ENCODE measurements around the gene AOPEP.

The AOPEP gene

DNA sequence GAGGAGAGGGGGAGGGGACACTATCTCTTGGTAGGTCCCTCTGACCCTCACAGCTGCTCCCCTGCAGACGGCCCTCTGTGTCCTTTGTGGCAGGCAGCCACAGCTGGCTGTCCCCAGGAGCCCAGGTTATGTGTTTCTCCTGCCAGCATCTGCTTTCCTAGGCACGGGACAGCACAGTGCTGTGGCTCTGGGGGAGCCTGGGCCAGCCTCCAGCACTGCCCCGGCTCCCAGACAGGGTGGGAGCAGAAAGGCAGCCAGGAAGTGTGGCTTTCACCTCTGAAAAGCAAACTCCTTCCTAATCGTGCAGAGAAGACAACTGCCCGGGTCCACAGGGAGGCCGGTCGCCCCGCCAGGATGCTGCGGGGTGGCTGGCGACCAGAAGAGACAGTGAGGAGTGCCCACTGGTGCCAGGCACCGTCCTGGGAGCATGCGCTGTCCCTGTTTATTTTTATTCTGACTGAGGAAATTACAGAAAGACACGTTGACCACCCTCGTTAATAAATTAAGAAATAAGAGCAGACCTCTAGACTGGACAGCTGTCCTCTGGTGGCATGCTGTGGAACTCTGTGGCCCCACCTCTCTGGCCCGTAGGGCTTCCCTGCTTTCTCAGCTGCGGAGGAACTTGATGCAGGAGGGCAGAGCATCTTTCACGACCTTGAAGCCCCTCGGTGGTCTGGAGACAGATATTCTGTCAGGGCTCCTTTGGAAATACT, 350.7 kb downstream of the AOPEP start:
- no peak for DNase-seq

DNA sequence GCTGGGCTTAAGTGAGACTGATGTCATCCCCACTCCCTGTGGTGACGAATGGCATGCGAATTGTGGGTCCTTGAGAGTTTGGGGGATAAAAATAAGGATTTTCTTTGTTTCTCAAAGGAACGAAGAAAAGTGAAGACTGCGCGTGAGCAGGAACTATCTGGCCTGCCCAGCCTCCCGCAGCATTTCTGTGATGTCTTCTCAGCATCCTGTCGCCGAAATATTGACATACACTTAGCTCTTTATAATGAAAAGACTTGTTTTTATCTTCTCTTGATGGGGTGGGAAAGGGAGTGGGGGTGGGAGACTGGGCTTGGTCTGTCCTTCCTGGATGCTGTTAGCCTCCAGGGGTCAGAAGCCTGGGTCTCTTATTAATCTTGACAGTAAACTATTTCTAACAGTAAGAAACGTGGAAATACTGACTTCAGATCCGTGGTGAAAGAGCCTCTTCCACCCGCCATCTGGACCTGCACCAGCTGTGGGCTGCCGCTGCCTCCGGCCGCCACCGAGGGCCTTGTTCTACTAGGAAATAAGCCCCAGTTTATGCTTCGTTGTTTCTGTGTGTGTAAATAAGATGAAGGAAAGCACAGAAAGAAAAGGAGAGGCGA, 351.4 kb downstream of the AOPEP start:
- no peak for DNase-seq

DNA sequence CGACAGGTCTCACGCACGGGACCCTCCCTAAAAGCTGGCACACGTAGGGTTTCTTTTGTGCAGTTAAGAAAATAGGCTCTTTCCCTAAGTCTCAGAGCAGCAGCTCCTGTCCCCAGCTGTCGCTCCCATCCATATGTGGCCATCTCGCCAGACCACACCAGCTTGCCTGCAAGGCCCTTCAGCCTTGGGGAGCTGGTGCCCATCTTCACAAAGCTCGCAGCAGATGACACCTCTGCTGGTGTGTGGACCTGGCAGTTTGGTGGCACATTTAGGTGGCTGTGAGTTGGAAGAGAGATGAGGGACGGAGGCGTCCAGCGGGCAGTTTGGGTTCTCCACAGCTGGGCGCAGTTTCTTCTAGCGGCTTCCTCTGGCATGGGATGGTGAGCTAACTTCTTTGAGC, 352.0 kb downstream of the AOPEP start:
- no peak for DNase-seq

DNA sequence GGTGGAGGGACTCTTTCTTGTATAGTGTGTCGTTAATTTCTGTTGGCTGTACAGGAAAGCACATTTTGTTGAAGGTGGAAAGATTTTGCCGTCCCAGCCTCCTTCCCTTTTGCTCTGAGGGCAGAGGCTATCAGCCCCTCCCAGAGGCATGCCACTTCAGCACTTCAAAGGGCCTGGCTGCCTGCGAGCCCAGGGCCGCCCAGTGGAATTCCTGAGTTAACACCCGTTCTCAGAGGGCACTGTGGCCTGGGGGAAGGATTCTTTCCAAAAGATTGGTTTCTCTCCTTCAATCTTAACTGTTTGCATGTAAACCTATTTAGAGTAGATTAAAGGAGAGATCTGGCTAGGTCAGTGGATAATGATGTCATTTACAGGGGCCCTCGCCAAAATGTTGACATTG, 352.4 kb downstream of the AOPEP start:
- DNase-seq, result no peak

DNA sequence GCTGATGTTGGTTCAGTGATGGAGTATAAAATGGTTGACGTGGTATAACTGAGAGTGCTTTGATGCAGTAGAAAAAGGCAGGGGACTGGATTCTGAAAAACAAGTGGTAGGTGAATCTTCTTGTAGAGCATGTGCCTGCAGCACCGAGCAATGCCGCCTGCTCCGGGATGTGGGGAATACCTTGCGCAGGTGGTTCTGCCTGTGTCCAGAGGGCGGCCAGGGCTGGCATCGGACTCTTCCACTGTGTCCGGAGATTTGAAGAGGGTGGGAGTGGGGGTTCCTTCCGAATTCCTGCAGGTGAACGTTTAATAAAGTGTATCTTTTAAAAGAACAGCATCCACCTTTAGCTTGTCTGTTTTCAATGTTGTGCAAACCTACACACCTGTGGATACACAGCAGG, 353.0 kb downstream of the AOPEP start:
- no peak for DNase-seq

DNA sequence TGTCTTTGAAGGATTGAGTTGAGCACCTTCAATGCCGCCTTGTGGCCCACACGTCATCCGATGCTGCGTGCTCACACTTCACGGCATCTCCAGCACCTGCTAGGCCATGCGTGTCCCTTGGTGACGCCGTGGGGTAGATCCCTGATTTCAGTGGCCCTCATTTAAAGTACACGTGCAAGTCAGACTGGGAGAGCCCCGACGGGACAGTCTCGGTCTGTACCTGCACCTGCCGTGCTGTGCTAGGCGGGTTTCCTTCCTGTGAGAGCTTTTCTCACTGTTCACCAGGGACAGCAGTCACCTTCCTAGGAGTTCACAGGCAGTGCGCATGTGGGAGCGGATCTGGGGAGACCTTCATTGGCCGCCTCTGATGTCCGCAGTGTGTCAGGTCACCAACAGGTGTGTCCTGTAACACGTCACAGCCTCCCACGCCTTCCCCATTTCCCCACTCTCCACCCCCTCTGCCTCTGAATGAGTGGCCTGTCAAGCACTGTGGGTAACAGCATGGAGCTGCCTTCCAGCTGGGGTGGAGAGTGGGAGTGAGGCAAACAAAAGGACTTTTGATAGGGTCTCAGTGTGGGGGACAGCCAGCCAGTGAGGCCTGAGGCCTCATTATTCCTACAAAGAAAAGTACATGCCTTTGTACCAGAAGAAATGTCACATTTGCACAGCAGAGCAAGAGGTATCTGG, 354.6 kb downstream of the AOPEP start:
- no peak for DNase-seq

DNA sequence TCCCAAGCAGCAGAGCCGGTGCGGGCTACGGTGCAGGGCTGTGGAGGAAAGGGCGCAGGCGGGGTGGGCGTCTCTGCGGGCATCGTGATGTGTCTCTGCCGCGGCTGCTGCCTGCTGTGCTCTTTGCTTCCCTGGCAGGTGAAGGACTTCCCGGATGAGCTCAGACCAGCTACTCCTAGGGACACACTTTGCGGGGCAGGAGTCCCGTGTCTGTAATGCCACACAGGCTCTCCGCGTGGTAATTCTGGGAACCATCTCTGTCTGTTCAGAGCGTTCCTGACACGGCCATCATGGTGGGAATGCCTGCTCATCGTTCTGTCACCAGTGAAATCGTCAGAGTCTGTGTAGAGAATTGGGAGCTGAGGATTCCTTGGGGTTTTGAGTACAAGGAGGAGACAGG, 355.5 kb downstream of the AOPEP start:
- DNase-seq, result no peak

DNA sequence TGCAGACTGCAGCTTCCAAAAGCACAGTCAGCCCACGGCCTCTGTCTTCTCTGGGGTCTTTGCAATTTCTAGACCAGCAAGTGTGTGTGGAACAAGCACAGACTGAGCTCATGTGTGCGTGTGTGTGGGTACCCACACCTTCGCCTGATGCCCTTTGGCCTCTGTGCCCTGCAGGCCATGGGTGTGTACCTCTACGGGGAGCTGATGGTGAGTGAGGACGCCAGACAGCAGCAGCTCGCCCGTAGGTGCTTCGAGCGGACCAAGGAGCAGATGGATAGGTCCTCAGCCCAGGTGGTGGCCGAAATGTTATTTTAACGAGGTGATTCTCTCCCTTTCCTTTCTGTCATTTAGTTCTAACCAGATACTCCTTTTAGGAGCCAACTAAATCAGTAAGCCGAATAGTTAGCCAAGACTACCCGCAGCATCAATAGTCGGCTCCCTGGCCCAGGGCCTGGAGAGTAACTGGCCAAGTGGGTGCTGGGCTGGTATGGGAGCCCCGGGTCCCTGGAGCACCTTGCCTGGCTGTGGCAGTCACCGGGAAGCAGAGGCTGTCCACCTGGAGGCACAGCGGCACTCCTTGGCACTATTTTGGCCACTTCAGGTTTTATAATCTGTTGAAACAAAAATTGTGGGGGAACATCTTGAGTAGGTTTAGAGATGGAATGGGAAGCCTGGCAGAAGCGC, 356.0 kb downstream of the AOPEP start:
- no peak for DNase-seq

DNA sequence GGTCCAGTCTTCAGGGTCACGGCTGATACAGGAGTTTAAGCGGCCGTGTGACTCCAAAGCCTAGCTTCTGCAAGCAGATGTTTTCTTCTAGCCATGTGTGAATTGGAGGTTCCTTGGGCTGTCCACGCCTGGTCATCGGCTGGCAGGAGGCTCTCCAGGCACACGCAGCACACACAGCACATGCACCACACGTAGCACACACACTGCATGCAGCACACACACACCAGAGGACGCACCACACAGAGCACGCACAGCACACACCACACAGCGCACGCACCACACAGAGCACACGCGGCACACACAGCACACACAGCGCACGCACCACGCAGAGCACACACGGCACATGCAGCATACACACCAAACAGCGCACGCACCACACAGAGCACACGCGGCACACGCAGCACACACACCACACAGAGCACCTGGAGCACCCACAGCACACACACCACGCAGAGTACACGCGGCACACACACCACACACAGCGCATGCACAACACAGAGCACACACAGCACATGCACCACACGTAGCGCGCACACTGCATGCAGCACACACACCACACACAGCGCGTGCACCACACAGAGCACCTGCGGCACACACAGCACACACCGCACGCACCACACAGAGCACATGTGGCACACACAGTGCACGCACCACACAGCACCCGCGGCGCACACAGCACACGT, 356.7 kb downstream of the AOPEP start:
- DNase-seq, result no peak

DNA sequence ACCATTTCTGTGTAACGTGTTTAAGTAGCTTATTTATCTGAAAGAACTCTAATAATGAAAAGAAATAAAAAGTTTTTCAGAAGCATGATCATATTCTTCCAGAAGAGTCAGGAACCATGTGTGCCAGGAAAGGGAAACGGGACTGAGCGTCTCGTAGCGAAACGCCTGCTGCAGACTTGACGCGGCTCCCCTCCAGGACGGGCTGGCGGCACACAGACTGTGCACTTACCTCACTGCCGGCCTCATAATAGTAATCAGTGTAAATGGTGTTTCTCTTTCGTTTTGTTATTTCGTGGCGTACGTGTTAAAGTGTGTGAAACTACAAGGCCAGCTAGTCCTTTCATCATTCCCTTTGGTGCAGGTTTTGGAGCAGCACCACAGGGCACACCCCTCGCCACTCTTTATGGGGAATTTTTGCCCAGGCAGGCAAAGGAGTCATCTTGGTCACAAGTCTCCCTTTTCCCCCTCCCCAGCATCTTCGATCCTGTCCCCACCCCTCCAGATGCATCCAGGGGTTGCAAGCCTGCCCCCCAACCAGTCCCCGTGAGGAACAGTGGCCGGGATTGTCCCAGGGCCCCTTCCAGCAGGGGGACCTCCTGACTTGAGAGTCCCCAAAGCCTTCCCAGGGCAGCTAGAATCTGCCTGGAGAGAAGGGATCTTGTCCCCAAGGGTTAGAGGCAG, 357.9 kb downstream of the AOPEP start:
- DNase-seq, result no peak

DNA sequence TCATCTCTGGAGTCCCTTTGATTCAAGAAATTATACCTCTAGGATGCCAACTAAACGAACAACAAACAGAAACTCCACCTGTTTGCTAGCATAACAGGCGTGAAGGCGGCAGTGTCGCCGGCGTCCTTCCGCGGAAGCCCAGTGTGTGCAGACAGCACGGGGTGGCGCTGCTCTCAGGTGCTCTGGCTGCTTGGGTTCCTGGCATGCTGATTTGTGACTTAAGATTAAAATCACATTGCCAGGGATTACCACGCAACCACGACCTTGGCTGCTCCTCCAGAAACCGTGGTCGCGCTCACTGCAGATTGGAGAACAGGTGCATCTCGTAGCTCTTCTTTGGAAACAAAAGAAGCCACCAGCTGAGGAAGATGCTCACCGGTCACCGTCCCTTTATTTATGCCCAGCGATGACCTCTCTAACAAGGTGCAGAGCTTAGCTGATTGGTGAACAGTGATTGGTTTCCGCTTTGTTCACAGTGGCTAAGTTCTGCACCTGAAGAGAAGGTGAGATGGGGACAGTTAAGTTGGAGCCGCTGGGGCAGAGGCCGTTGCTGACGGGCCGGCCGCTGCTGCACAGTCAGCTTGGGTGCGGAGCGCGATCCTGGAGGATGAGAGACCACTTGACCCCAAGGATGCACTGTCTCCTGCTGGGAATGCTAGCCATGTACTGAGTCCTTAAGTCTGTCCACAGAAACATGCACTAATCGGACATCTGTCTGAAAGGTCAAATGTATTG, 358.7 kb downstream of the AOPEP start:
- no peak for DNase-seq

DNA sequence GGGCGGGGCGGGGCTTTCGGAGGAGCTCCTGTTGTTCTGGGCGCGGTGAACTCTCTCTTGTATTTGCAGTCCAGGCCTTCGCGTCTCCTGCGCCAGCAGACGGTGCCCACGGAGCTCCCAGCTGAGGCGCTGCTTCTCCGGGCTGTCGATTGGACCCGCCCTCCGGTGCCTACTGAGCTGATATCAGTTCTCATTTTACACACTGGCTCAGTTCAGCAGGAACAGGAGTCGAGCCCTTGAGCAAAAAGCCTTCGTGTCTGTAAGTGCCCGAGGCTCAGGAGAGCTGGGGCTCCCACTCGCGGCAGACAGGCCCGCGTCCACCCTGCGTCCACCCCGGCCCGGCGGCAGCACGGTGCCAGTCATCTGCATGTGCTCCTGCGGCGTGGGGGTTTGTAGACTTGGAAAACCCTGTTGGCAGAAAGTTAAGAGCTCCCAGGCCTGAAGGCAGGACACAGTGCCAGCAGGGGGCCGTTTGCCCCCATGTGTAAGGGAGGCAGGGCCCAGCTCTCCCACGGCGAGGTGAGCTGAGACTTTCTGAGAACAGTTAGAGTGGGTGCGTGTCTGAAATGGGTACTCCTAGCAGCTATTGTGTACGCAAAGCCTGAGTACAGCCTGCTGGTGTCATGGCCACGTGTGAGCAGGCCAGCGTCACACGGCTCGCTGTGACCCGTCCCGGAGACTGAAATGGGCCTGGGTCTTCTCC, 359.5 kb downstream of the AOPEP start:
- DNase-seq, result no peak

DNA sequence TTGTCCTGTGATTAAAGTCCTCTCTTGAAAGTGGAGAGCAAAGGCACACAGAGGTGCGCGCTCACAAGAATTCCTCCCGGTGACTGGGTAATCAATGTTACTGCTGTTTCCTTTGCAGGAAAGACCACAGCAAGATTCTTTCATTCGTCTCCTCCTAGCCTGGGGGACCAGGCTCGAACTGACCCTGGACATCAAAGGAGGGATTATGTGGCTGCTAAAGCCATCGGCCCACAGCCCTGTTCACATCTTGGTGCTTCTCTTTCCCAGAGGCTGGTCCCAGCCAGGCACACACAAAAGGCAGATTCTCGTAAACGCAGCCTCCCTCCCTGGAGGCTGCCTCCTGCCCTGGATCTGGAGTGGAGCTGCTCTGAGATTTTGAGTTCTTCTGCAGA, 360.1 kb downstream of the AOPEP start:
- DNase-seq, result no peak

DNA sequence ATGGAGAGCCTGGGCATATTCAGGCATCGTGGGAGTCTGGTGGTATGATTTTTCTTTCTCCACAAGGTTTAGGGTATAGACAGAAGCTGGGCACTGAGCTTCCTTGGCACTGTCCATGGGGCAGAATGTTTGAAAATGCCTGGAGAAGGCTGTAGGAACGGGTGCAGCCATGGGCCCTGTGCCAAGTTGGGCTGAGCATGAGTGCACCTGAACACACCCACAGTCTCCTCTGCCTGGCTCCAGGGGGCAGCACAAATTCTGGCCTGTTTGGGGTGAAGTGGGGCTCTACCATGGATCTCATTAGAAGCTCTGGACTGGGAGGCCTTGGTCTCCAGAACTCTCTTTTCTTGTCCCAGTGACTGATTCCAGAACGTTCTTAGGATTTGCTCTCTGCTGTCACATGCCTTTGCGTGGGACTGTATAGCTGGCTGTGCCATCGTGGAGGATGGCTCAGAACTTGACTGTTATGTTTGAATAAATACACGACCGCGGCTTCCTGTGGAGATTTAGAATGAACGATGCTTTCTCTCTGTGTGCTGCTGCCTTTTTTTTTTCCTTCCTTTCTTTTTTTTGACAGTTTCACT, 361.3 kb downstream of the AOPEP start:
- no peak for DNase-seq

DNA sequence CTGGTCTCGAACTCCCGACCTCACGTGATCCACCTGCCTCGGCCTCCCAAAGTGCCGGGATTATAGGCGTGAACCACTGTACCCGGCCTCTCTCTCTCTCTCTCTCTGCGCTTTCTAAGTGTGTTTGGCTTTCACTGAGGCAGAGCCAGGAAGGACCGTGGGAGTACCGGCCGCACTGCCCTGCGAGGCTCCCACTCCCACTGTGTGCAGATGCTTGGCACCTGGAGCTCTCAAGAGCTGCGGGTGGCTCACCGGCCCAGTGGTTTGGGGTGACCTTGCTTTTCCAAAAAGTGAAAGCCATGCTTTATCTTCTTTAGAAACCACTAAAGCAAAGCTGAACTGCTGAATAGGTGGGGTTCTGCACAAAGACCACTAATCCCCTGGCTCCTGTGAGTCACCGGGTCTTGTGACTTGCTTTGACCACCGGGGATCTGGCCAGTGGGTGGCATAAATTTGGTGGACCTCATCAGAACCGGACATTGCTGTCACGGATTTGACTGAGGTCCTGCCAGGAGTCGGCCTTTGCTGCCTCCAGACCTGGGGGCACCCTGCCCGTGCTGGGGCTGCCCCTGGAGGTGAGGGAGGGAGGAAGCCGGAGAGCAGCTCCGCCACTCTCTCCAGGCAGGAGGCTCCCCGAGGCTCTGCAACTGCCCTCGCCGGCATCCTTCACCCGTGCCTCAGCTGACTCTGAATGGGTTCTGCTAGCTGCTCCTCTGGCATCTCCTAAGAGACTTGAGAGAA, 362.1 kb downstream of the AOPEP start:
- no peak for DNase-seq

DNA sequence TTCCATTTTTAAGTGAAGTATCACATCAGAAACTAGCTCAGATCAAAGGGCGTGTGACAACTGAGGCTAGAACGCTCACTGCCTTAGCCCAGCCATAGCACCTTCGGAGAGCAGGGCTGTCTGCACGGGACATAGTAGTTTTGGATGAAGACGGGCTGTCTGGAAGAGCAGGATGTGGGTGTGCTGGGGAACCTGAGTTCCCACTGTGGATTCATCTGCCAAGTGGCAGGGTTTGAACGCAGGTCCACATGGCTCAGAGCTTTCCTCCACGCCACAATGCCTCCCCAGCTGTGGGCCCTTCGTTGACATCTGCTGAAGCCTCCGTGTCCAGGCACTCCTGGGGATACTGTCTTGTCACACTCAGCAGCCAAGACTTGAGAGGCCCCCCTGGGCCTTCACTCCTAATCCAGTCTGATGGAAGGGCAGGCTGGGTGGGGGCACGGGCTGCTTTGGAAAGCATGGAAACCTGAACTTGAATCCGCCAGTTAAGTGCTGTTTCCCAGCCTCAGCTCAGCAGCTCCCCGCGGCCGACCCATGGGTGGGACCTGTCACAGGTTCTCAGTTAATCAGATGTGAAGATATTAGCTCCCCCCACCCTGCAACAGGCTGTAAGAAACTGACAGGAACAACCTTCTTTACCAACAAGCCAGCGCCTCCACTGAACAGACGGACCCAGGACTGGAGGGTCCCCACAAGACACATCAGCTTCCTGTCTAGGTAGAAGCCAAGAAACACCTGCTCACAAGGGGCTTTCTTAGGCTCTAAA, 362.9 kb downstream of the AOPEP start:
- DNase-seq, result no peak

DNA sequence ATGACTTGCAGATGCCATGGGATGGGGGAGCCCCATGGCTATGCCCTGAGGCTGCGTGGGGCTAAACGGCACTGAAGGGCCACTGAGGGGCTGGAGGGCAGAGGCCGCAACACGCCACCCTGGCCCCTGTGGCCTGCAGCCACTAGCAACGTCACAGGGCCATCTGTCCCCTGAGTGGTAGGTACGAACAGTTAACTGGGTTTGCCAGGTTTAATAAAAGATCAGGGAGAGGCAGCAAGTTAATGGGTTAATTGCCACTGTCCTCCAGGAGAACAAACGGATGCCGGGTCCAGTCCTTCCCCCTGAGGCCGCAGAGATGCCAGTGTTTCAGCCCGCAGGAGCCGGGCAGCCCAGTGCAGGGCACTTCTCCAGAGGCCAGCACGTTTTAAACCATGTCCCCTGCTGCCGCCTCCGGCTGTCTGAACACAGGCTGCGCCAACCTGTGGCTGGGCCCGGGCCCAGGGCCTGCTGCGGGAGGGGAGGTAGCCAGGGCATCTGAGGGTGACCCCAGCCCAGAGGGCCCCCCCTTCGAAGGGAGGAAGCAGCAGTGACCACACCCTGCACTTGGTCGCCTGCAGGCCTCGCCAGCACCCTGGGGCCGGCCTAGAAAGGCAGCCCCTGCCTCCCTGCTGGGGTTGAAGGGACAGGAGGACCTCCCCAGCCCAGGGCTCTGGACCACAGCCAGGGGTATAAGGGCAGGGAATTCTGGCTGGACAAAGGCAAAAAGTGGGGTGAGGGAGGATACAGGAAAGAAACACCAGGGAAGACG, 363.7 kb downstream of the AOPEP start:
- no peak for DNase-seq

DNA sequence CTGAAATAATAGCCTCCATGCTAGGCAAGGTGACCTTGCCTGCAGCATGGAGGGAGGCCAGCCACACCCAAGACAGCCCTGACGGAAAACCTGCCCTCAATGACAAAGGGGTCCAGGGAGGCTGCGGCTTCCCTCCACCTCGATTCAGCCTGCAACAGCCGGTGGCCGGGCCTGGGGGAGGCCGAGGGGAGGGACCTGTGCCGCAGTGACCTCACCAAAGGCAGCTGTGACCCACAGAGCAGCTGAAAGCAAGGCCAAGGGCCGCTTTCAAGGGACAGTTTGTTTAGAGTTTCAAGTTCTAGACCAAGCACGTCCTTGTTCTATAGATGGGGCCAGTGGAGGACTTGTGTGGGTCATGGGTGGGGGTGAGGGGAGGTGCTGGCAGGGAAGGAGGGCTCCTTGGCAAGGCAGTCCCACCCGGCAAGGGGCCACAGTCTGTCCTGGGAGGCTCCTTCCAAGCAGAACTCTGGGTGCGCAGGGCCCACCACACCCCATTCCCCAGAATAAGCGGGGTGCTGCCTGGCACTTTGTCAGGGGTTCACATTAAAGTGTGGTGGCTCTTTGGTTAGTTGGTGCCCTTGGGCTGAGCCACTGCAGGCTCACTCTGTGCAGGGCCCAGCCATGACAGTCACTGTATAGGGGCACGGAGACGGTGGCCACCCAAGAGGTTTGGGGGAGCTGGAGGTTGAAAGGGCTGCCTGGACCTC, 364.5 kb downstream of the AOPEP start:
- no peak for DNase-seq
